ENCODE results near the gene MRPL45.

DNA sequence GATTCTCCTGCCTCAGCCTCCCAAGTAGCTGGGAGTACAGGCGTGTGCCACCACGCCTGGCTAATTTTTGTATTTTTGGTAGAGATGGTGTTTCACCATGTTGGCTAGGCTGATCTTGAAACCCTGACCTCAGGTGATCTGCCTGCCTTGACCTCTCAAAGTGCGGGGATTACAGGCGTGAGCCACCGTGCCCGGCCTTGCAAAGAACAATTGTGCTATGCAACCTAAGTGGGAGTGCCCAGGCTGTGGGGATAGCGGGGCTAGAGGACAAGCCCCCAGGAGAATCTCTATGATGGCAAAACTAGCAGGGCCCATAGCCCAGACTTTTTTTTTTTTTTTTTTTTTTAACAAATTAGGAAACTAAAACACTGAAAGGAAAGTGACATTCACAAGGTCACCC, 48.8 kb downstream of the MRPL45 start:
- TF ChIP-seq, protein P1, sequence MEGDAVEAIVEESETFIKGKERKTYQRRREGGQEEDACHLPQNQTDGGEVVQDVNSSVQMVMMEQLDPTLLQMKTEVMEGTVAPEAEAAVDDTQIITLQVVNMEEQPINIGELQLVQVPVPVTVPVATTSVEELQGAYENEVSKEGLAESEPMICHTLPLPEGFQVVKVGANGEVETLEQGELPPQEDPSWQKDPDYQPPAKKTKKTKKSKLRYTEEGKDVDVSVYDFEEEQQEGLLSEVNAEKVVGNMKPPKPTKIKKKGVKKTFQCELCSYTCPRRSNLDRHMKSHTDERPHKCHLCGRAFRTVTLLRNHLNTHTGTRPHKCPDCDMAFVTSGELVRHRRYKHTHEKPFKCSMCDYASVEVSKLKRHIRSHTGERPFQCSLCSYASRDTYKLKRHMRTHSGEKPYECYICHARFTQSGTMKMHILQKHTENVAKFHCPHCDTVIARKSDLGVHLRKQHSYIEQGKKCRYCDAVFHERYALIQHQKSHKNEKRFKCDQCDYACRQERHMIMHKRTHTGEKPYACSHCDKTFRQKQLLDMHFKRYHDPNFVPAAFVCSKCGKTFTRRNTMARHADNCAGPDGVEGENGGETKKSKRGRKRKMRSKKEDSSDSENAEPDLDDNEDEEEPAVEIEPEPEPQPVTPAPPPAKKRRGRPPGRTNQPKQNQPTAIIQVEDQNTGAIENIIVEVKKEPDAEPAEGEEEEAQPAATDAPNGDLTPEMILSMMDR (conservative IDR thresholded peaks at IDR 0.05; ENCODE audit: low read depth in 2 of 2): no peak
- no peak for TF ChIP-seq EZH2 (IDR thresholded peaks at IDR 0.05; ENCODE audit: low read depth, unreplicated experiment)
- no peak for TF ChIP-seq REST (IDR thresholded peaks at IDR 0.05; ENCODE audit: unreplicated experiment)
- TF ChIP-seq POLR2AphosphoS5 (IDR thresholded peaks at IDR 0.05; ENCODE audit: low read depth): no peak
- no peak for TF ChIP-seq NANOG (IDR thresholded peaks at IDR 0.05; ENCODE audit: borderline replicate concordance)
- no peak for TF ChIP-seq JUNB (IDR thresholded peaks at IDR 0.05; ENCODE audit: unreplicated experiment)

All from GM23338 (cell line).